Thyroid gland (tissue), 4 donors: ENCODE measurements around the gene TBC1D22A.

ENCODE experiments used
- POLR2A ChIP-seq, 2 donors: fragments of 450-650 bp; IDR thresholded peaks; one replicate each; pipeline ENCODE4 v1.6.1; 2017; ENCODE audit warnings: antibody characterized with exemption in 2 of 2, mild to moderate bottlenecking in 2 of 2, moderate library complexity in 1 of 2
- TF ChIP-seq, protein P1 (sequence below), 6 experiments: fragments of 200-600 bp in 3 of 6; fragments of 450-650 bp in 3 of 6; sonication (generic) in 3 of 6; IDR thresholded peaks; one replicate each; pipeline ENCODE4 v1.5.1; 2016 to 2019; ENCODE audit warnings: antibody characterized with exemption in 6 of 6, mild to moderate bottlenecking in 2 of 6, inconsistent platforms in 1 of 6, moderate library complexity in 1 of 6

DNA sequence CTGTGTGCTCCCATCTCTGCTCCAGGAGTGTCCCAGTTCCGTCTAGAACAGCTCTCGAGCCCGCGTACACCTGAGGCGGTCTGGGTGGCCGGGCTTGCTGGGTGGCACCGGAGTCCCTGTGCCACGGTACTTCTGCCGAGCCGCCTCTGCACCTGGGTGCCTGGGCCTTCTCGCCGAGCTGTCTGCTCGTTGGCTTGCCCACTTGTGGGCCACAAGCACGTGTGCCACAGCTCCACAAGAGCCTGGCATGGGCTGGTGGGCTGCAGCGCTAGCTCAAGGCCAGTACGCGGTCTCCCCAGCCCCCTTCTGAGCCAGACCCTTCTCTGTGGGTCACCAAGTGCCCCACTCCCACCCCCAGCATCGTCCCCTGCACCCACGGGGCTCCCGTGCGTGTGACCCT is 388.0 kb downstream of the TBC1D22A start:
- TF ChIP-seq, protein P1, sequence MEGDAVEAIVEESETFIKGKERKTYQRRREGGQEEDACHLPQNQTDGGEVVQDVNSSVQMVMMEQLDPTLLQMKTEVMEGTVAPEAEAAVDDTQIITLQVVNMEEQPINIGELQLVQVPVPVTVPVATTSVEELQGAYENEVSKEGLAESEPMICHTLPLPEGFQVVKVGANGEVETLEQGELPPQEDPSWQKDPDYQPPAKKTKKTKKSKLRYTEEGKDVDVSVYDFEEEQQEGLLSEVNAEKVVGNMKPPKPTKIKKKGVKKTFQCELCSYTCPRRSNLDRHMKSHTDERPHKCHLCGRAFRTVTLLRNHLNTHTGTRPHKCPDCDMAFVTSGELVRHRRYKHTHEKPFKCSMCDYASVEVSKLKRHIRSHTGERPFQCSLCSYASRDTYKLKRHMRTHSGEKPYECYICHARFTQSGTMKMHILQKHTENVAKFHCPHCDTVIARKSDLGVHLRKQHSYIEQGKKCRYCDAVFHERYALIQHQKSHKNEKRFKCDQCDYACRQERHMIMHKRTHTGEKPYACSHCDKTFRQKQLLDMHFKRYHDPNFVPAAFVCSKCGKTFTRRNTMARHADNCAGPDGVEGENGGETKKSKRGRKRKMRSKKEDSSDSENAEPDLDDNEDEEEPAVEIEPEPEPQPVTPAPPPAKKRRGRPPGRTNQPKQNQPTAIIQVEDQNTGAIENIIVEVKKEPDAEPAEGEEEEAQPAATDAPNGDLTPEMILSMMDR (IDR thresholded peaks at IDR 0.05): no peak
- no peak for TF ChIP-seq POLR2A (IDR thresholded peaks at IDR 0.05)
